IPS-NIHi7 (cell line): ENCODE data around the gene FARP2.
"Not testable (repeated sequence)": the region's sequence is repeated elsewhere in the genome, so short reads cannot be mapped to it uniquely, and the experiment has no call there.

Source experiments
- DNase-seq: peaks from one replicate; pipeline ENCODE4 v3.0.0; 2012; ENCODE audit warnings: mixed read lengths; ENCODE audit errors: extremely low spot score

The FARP2 gene

DNA sequence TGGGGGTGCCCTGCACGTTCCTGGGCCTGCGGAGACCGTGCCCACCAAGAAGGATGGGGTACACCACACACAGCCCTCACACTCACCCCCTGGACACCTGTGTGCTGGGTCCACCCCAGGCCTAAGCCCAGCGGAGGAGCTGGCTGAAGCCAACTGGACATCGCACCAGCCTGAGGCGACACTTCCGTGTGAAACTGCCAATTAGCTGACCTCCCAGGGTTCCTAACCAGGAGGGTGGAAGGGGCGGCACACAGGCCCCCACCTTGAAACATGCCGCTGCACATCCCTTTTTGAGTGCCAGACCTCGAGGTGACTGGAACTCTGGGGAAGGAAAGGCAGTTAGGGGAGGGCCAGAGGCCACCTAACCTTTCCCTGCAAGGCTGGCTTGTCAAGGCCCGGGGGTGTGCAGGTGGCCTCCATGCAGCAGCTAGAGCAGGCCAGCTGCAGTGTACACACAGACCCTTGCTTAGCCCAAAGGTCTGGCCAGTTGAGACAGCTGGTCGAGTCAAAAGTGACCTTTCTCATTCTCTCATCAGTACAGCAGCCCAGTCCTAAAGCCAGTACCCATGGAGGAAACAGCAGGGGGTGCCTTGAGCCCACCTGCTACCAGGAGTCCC, 147.8 kb downstream of the FARP2 start:
- DNase-seq: no peak

DNA sequence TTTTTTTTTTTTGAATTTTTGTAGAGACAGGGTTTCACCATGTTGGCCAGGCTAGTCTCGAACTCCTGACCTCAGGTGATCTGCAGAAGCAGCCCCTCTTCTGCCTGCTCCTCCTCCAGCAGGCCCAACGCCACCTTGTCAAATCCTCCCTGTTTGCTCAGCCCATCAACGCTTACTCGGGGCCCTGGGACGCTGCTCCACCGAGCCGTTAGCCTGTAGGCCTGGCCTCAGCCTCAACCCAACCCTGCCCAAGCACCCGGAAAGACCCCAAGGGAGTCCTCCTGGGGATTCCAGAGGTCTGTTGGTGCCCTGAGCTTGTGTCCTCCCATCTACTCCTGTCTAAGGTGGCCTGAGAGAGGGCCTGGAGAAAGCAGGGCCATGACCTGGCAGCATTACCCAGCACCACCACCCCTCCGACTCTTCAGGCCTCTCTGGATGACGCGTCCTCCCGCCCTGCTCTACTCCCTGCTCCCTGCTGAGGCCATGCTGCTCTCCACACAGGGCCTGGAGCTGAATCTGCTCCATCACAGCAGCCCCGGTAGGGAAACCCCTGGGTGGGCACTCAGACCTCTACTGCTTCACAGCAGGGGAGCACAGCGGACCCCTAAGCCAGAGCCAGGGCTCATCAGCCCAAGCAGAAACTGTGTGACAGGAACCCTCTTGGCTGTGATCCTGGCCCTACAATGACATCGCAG, 149.1 kb downstream of the FARP2 start:
- no peak for DNase-seq

DNA sequence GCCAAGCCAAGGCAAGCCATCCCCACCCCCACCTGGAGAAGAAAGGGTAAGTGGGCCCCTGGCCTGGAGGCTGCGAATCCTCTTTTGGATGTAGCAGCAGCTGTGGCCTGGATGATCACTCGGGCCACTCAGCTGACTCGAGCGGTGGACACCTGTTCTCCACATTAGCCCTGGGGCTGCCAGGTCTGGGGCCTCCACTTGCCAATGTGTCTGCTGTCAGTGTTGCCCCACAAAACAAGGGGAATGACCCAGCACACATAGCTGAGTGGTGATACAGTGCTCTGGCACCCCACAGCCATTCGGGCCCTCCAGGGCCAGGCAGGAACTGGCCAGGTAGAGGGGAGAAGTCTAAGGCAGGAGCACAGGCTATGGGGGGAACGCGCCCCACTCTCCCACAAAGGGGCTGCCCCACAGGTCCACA, 149.7 kb downstream of the FARP2 start:
- no peak for DNase-seq

DNA sequence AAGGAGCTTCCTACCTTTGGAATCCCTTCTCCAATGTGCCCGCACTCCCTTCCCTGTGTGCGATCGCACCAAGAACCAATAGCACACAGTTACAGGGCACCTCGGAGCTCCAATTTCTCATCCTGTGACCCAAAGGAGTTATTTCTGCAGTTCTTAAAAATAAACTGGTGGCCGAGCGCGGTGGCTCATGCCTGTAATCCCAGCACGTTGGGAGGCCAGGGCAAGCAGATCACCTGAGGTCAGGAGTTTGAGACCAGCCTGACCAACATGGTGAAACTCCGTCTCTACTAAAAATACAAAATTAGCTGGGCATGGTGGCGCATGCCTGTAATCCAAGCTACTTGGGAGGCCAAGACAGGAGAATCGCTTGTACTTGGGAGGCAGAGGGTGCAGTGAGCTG, 150.2 kb downstream of the FARP2 start:
- not testable (repeated sequence) for DNase-seq

DNA sequence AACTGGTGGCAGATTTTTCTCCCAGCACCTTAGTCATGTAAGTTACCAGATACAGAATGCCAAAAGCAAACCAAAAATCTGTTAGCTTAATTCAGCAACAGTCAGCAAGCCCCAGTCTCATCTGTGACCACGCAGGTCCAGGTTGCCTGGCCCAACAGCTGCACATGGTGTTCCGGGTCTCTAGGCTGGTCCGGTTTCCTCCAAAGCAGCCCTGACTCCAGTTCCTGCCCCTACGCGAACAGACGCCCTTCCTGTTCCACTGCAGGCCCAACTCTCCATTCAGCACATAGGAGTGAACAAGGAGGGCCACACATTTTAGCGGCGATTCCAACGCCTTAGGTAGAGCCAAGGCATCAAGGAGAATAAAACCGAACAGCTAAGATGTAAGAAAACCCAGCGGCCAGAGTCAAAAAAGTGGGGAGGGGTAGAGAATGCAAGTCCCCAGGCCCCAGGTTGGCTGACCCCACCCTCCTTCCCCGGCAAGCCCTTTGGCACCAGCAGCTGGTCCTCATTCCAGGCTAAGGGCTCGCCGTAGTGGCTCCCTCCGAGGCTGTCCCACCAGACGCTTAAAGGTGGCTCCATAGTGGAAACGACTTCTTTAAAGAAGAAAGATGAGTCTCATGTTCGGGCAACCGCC, 150.8 kb downstream of the FARP2 start:
- DNase-seq: no peak

DNA sequence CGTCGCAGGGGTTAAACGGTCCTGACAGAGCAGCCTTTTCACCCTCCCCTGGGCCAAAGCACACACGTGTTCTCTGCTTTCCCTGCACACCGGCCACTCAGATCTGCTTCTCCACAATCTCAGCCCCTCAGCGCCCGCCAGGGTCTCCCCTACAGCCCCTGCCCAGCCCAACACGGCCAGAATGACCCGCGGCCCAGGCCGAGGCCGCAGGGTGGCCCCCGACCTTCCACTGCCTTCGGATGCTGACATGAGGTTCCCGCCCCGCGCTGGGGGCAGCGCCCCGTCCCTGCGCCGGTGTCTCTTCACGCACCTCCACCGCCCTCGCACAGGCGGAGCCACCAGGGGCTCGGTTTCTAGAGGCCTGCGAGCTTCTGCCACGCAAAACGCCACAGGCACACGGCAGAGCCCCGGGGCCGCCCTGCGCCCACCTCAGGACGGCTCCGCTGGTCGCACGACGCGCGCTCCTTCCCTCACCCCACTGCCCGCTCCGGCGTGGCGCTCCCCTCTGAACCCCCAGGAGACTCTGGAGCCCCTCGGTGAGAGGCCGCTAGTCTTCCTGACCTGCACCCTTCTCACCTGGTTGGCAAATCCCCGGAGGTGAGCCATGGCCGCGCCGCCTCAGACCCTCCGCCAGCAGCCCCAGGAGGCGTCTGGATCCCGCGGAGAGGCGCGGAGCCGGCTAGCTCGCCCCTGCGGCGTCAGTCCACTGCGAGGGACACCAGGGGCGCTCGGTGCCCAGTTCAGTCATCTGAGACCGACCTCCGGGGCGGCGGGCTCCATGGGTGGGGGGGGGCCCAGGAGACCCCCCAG, 151.6 kb downstream of the FARP2 start:
- peak; percentile 67 for DNase-seq

DNA sequence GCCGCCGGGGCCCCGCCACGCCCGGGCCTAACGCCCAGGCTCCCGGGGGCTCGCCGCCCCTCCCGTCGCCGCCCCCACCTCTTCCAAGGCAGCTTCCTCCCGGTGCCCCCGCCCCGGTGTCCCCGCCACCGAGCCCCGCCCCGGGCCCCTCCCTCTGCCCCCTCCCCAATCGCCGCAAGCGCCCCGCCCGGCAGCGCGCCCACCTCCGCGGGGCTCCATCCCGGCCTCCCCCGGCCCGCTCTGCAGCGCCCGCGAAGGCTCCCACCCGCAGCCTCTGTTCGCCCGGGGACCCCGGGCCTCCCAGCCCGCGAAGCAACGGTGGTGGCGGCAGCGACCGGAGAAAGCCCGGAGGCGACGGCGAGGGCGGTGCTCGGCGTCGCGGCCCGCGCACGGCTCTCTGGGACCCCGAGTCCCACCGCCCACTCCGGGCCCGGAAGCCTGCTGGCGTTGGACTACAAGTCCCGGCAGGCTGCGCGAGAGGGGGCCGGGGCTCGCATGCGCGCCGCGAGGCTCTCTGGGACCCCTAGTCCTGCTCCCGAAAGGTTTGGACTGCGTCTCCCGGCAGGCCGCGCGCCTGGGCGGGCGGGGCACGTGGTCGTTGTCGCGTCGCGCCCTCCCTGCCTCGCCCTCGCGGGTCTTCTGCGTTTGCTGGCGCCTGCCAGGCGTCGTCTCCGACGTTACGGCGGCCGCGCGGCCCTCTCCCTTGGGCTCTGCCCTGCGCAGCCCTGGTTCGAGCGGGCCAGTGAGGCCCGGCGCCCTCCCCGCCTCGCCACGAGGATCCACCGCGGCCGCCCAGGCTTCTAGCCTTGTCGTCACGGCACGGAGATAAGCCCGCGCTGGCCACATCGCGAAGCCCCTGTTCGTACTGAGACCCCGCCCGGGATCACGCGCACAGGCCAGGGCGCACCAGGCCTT, 152.4 kb downstream of the FARP2 start, which contains the start of gene STK25:
TSS of gene STK25 (minus strand) at position 345 of the 915 bp plus-strand sequence. CDS start 549 bp downstream, outside the sequence.
- peak; percentile 99 for DNase-seq

DNA sequence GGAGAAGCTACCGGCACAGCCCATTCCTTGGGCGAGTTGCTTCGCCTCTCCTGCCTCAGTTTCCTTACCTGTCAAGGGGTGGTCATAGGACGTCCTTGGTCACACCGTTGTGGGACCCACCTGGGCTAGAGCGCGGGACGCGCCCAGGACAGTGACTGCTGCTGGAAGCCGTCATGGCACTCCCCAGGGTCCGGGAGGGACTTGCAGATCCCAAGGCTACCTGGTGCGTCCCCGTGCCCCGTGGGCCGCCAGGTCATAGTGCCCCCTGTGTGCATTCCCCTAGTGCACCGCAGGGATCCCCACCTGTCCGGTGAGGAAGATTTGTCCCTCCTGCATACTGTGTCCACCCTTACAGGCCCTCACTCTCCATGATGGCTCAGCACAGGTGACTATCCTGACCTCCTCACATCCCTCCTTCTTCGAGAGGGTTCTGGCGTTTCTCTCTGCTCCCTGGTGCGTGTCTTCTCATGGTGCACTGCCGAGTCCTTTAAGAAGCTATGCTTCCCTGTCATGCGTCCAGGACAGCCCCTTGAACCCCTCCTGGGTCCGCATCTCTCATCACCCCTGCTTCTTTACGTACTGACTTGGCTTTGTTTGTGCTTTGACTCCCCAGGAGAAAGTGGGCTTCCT, 153.2 kb downstream of the FARP2 start:
- DNase-seq: no peak

DNA sequence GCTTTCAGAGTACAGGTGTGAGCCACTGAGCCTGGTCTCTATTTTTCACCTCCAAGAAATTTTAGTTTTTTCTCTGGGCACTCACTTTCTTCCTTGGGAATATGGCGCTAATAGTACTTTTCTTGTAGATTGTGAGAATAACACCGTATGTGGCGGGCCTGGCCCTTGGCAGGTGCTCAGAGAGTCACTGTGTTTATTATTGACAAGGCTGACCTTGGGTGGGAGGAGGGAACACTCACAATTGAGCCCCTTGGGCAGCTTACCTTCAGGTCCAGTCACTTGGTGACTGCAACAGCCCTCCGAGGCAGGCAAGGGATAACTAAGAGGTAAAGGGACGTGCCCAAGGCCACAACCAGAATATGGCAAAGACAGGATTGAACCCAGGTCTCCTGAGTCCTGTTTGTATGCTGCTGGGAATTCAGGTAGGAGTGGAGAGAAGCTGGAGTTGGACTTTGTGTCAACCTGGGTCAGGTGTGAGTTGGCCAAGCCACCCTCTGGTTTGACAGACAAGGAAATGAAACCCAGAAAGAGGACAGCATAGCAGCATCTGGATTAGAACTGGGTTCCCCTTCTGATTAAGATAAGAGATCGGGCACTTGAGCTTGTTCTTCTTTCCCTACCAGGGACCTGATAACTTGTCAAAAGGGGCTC, 155.1 kb downstream of the FARP2 start:
- no peak for DNase-seq

DNA sequence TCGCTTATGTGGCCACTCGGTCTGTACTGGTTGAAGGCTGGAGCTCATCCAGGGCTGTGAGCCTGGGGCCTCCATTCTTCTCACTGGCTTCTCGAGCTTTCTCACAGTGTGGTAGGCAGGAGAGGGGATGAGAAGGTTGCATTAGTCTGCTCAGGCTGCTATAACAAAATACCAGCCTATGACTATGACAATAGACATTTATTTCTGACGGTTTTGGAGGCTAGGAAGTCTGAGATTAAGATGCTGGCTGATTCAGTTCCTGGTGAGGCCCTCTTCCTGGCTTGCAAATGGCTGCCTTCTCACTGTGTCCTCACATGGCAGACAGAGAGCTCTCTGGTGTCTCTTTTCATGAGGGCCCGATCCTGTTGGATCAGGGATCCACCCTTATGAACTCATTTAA, 158.5 kb downstream of the FARP2 start:
- DNase-seq: no peak

DNA sequence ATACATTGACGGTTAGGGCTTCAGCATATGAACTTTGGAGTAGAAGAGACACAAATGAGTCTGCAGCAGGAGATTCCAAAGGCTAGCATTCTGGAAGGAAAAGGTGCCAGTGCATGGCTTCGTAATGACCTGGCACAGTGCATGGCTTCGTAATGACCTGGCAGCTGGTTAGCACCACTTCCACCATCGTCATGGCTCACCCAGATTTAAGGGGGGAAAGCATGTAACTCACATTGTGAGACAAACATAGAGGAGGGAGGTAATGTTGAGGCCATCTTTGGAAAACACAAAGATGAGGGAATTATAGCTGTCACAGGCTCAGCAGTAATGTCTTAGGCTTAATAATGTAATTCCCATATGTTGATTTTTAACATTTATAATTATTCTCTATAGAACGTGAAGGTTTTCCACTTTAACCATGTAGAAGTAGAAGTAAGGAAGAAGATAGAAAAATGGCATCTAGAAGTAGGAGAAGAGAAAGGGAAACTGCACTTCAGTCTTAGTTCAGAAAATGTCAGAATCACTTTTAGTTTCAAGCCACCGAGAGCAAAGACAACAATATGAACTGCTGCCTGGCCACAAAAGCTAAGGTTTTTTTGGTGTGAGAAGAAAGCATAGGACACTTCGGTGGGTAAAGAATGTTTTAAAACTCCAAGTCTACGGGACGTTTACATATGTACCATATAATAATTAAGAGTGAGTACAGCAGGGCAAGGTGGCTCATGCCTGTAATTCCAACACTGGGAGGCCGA, 159.1 kb downstream of the FARP2 start:
- no peak for DNase-seq

DNA sequence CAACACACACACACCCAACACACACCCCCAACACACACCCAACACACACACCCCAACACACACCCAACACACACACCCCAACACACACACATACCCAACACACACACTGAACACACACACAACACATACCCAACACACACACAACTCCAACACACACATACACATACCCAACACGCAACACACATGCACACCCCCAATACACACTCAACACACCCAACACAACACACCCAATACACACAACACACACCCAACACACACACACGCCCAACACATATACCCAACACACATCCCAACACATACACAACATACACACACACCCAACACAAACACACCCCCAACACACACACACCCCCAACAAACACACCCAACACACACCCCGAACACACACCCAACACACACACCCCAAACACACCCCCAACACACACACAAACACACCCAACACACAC, 160.5 kb downstream of the FARP2 start:
- no peak for DNase-seq

DNA sequence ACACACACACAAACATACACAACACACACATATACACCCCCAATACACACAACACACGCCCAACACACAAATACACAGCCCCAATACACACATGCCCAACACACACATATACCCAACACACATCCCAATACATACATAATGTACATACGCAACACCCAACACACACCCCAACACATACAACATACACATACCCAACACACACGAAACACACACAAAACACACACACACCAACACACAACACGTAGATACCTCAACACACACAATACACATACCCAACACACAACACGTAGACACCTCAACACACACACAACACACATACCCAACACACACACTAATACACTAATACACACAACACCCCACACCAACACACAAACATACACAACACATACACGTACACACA, 161.2 kb downstream of the FARP2 start:
- DNase-seq: no peak

DNA sequence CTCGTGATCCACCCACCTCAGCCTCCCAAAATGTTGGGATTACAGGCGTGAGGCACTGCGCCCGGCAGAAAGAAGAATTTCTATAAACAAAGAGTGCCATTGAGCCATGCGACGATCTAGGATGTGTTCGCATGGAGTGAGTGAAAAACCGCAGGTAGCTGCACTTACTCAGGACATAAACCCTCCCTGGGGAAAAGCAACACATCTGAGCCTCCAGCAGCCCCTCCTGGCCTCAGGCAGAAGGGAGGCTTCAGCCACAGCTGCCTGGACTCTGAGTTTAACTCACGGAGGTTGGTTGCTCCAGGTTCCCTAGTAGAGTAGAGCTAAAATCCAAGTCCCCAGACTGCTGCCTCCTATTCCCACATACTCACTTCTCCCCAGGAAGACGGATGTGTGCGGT, 163.6 kb downstream of the FARP2 start:
- no peak for DNase-seq

DNA sequence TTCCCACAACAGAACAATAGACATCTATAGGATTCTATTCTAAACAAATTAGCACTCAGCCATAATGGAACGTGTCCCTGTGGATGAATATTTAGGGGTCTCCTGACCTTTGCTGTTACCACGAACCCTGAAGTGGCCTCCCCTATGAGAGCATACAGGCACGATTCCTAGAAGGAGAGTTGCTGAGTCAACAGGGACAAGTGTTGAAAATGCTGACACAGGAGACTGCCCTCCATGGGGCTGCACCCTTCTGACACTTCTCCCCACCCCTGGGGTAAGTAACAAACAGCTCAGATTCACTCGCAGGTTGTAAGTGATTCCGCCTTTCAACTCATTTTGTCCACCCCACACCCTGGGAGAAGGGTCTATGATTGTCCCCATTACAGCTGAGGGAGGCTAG, 166.4 kb downstream of the FARP2 start:
- DNase-seq: peak; percentile 6

DNA sequence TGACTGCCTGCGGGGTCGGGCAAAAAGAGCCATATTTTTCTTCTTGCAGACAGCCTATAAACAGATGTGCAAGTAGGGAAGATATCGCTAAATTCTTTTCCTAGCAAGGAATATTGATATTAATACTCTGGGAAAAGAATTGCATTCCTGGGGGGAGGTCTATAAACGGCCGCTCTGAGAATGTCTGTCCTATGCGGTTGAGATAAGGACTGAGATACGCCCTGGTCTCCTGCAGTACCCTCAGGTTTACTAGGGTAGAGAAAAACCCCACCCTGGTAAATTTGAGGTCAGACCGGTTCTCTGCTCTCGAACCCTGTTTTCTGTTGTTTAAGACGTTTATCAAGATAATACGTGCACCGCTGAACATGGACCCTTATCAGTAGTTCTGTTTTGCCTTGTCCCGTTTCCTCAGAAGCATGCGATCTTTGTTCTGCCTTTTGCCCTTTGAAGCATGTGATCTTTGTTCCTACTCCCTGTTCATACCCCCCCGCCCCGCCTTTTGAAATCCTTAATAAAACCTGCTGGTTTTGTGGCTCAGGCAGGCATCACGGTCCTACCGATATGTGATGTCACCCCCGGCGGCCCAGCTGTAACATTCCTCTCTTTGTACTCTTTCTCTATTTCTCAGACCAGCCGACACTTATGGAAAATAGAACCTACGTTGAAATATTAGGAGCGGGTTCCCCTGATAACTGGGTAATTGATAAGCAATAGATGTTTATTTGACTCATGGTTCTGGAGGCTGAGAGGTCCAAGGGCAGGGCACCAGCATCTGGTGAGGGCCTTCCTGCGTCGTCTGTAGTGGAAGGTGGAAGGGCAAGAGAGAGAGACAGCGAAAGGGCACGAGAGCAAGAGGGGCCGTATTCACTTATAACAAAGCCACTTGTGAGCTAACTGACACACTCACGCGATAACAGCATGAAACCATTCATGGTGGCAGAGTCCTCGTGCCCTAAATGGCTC, 170.0 kb downstream of the FARP2 start:
- DNase-seq: not testable (repeated sequence)

DNA sequence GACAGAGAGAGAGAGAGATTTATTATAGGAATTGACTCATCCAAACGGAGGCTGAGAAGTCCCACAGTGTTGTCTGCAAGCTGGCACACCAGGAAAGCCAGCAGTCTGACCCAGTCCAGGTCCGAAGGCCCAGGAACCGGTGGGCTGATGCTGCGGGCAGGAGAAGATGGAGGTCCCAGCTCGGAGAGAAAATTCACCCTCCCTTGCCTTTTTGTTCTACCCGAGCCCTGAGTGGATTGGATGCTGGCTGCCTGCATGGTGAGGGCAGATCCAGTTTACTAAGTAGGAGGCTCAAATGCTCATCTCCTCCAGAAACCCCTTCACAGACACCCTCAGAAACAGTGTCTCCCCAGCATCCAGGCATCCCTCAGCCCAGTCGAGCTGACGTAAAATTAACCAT, 174.5 kb downstream of the FARP2 start:
- no peak for DNase-seq

DNA sequence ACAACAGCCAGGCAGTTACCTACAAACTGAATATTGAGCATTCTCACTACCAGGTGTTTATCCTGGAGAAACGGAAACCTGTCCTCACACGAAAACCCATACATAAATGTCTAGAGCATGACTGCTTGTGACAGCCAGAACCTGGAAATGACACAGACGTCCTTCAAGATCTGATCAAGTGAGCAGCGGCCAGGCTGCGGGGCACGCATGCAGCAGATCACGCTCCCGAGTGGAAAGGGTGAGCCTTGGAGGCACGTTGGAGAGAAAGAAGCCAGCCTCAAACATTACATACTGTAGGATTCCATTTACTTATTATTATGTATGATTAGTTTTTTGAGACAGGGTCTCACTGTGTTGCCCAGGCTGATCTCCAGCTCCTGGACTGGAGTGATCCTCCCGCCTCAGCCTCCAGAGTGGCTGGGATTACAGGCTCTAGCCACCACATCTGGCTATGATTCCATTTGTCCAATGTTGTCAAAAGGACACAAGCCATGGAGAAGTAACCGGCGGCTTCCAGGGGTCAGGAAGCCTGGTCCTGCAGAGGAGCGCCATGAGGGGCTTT, 175.2 kb downstream of the FARP2 start:
- no peak for DNase-seq
